Measurements from ENCODE around the gene ZSCAN22.
"Not testable (repeated sequence)": the region's sequence is repeated elsewhere in the genome, so short reads cannot be mapped to it uniquely, and the experiment has no call there.

Gene ZSCAN22

GRCh38 chr19:58319241-58319640 lies 7.6 kb upstream of the ZSCAN22 start:
- no peak for DNase-seq

- peak; percentile 11 for DNase-seq
These were observed 1.3 kb upstream of the ZSCAN22 start for GRCh38 chr19:58325311-58326022.

DNA sequence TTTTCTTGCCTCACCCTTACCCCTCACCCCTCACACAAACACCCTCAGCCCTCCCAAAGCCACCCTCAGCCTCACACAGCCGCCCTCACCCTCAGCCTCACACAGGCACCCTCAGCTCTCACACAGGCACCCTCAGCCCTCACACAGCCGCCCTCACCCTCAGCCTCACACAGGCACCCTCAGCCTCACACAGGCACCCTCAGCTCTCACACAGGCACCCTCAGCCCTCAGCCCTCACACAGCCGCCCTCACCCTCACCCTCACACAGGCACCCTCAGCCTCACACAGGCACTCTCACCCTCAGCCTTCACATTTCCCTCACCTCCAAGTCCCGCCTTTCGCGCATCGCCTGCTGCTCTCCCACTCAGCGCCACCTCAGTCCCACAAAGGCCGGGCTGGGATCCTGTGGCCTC lies 287 bp upstream of the ZSCAN22 start:
- no peak for DNase-seq

- DNase-seq = no peak
These were observed 2.2 kb downstream of the ZSCAN22 start for GRCh38 chr19:58328999-58329398.

GRCh38 chr19:58330458-58330857 lies 3.7 kb downstream of the ZSCAN22 start:
- no peak for DNase-seq

- no peak for DNase-seq
These were observed 5.9 kb downstream of the ZSCAN22 start for GRCh38 chr19:58332697-58333096.

DNA sequence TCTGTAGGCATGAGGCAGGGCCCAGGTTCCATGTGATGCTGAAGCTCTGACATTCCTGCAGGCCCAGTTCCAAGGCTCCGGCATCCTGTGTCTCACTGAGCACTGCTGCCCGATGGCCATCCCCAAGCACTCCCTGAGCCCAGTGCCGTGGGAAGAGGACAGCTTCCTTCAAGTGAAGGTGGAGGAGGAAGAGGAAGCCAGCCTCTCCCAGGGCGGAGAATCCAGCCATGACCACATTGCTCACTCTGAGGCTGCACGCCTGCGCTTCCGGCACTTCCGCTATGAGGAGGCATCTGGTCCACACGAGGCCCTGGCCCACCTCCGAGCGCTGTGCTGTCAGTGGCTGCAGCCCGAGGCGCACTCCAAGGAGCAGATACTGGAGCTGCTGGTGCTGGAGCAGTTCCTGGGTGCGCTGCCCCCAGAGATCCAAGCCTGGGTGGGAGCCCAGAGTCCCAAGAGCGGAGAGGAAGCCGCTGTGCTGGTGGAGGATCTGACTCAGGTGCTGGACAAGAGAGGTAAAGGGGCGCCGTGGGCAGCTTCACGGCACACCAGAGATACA lies 8.0 kb downstream of the ZSCAN22 start:
- DNase-seq = no peak

DNA sequence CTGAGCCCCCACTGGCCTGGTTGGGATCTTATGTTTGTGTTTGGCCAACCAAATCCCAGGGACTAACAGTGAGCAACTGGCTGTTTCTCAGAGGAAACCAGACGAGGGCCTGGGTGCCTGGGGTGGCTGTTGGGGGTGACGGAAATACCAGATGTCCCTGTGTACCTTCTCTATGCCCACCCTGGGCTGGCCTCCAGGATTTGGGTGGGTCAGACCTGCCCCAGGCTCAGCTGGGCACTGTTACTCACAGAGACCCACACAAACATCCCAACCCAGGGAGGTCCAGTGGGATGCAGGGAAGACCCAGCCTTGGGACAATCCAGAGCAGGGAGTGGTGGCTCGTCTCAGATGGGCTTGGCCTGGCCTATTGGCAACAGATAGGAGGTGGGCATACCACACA lies 8.8 kb downstream of the ZSCAN22 start:
- no peak for DNase-seq

DNA sequence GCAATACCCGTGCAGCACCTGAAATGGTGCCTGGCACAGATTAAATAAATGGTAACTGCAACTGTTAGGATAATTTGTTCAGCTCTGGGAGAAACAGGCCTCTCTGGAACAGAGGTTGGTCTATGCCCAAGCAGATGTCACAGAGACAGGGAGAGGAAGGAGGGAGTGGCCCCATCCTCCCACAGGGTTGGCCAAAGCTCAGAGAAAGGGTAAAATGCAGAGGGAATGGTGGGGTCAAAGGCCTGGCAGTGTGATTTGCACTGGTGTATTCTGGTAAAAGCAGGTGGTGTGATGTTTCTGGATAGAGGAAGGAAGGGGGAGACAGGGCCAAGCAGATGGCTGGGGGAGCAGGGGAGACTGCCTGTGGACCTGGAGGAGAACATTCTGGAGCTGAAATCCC lies 9.4 kb downstream of the ZSCAN22 start:
- DNase-seq = no peak

- DNase-seq = no peak
These were observed 10.0 kb downstream of the ZSCAN22 start for GRCh38 chr19:58336820-58337219.

GRCh38 chr19:58338336-58338735 lies 11.5 kb downstream of the ZSCAN22 start:
- DNase-seq = no peak

GRCh38 chr19:58338825-58339558 lies 12.2 kb downstream of the ZSCAN22 start:
- DNase-seq = no peak

DNA sequence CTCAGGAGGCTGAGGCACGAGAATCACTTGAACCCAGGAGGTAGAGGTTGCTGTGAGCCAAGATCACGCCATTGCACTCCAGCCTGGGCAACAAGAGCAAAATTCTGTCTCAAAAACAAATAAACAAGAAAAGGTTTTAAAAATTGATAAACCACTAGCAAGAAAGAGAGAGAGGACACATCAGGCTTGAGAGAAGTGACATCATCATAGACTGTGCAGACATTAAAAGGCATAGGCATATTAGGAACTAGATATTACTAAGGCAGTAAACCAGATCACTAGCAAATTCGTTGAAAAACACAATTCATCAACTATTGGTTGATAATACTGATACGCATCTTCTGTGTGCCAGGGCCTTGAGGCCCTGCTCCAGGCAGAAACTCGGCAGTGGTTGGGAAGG lies 18.8 kb downstream of the ZSCAN22 start:
- no peak for DNase-seq

DNA sequence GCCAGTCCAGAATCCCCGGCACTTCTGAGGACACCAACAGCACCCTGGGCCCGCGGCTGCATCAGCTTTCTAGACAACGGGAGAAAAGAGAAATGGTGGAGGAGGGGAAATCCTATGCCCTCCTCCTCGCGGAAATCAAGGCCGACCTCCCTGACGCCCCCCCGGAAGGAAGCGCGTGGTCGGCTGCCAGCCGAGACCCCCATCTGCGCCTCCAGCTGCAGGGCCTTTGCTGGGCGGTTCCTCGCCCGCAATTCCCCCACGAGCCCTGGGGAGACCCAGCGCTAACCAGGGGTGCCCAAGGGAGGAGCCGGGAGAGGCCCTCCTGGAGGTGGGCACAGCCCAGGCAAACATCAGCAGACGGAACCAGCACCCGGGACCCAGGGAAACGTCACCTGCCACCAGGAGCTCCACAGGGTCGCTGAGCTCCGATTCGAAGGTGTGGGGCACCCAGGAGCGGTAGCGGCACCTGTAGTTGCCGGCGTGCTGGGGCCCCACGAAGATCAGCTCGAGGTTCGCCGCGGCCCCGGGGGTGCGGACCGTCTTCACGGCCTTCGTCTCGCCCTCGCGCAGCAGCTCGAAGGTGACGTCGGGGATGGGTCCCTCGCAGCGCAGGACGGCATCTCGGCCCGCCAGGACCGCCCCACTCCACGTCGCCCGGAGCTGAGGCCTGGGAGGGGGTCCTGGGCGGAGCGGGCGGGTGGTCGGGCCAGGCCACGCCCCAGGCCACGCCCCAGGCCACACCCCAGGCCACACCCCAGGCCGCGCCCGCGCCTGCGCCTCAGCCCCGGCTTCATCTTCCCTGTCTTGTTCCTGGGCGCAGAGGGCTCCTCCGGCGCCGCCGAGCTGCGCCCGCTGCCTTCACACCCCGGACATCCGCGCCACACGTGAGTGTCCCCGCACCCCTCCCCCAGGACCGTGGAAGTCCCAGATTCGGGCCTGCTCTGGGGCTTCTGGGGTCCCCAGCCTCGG lies 20.5 kb downstream of the ZSCAN22 start:
- peak; percentile 12 for DNase-seq

DNA sequence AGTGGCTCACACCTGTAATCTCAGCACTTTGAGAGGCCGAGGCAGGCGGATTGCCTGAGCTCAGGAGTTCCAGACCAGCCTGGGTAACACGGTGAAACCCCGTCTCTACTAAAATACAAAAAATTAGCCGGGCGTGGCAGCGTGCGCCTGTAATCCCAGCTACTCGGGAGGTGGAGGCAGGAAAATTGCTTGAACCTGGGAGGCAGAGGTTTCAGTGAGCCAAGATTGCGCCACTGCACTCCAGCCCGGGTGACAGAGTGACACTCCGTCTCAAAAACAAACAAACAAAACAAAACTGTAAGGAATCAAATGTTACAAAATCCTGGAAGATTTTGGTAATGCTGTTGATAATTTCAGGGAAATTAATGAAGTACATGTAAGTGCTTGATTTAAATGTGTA lies 21.3 kb downstream of the ZSCAN22 start:
- not testable (repeated sequence) for DNase-seq

DNA sequence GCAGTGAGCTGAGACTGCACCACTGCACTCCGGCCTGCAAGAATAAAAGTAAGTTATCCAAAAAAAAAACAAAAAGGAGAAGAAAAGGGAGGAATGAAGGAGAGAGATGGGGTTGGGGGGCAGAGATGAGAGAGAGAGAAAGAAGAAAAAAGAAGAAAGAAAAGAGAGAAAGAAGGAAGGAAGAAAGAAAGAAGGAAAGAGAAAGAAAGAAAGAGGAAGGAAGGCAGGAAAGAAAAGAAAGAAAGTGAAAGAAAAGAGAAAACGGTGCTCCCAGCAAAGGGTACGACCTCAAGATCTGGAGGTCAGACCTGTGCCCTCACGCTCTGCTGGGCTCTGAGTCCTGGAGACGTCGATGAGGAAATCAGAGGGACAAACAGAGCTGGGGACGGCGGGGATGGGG lies 22.8 kb downstream of the ZSCAN22 start:
- DNase-seq = no peak

DNA sequence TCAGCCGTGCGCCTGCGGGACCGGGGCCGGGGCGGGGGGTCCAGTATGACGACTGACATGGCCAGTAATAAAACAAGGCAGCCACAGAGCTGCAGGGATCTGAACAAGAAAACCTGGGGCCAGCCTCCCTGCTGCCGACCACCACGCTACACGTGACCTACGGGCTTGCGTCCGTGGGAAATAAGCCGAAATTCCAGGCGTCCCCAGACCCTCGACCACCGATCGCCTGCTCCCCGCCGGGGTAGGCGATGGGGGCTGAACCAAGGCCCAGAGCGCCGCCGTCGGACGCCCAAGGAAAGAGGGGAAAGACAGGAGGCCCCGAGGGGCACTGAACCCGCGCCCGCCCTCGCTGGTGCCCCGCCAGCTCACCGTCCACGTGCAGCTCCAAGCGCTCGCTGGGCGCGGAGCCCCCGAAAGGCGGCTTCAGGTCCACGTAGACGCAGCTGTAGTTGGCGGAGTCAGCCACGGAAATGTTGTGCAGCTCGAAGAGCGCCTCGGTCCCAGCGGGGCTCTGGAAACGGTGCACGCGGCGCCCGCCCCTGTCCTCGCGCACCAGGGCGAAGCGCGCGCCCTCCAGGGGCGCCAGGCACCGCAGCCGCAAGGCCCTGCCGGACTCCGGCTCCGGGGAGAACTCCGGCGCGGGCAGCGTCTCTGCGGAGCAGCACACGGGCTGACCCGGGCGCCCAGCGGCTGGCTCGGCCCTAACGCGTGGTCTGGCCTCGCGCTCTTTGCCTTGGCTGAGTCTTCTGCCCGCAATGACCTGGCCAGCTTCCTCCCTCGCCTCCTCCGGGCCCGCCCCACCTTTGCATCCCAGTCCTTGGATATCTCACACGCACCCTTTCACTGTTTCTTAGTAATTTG lies 23.4 kb downstream of the ZSCAN22 start:
- no peak for DNase-seq

DNA sequence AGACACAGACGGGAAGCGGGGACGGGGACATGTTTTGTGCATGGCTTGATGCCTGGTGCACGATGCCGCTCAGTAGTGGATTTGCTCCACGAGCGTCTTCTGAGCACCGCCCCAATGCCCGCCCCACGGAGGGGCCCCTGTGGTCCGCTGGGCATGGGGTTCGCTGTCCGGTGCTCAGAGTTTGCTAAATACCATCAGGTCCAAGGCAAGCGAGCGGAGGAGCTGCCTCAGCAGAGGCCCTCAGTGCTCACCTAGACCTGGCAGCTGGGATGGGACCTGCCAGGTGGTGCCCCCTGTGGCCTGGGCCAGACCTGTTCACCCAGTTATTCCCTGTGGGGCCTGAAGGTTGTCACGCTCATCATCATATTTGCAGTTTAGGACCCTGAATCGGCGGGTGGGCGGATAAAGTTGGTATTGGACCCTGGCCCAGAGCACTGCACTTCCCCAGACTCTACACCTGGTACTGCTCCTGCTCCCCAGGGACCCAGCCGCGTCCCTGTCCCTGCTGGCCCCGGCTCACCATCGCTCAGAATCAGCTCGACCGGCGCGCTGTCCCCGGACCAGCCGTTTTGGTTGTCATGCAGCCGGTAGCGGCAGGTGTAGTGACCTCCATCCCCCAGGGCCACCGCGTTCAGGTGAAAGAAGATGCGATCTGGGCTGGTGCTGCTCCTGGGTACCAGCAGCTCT lies 24.2 kb downstream of the ZSCAN22 start:
- DNase-seq = no peak

GRCh38 chr19:58351558-58351878 lies 24.7 kb downstream of the ZSCAN22 start:
- no peak for DNase-seq

DNA sequence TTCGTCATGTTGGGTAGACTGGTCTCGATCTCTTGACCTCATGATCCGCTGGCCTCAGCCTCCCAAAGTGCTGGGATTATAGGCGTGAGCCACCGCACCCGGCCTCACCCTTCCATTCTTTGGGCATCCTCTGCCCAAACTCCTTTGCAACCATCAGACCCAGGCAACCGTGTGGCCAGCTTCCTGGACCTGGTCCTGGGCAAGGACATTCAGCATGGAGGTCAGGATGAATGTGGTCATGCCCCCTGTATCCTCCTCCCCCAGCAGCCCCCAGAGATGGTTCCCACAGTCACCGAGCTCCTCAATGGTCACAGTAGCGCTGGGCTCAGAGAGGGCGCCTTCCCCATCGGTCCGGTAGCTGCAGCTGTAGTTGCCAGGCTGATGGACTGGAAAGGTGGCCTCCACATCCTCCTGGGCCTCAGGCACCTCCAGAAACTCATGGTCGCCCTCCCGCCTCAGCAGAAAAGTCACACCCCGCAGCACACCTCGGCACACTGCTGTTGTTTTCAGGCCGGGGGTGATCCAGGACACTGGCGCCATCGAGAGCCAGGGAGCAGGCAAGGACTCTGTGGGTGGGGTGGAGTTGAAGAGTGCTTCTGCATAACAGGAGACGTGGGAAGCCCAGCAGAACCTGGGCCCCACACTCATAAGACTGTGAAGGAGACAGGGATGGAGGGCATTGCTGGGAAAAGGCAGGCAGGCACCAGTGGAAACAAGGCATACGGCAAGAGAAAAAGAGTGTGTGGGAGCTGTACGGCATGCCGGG lies 25.4 kb downstream of the ZSCAN22 start:
- no peak for DNase-seq

Data from NCI-H2081 treated with DMSO at 0.1 percent for 48 hours (cell line).